GM12874 (cell line): Measurements from ENCODE around the gene TMEM234.

Experiments used
- TF ChIP-seq, protein P1 (sequence below): IDR thresholded peaks from 2 replicates; pipeline ENCODE4 v1.5.1; 2011; ENCODE audit warnings: low read depth, mild to moderate bottlenecking, control low read depth, low read length, moderate library complexity; ENCODE audit not compliant: insufficient read depth

TMEM234 gene

DNA sequence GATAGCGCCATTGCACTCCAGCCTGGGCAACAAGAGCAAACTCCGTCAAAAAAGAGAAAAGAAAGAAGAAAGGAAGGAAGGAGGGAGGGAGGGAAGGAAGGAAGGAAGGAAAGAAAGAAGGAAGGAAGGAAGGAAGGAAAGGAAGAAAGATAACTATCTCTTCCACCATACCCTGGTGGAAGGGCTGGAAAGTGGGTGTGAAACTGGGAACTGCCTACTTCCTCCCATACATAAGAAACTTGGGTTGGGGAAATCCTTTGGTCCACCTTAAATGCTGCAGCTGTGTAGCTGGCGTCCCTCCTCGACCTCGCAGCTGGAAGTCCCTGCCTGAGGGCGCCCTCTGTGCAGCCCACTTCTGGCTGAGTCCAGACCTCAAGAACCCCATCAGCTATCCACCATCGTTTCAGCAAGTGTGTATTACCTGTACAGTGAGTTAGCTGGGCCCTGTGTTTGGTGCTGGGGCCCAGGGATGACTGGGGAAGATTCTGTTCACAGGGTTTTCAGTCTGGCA lies 20.2 kb upstream of the TMEM234 start:
- TF ChIP-seq, protein P1, sequence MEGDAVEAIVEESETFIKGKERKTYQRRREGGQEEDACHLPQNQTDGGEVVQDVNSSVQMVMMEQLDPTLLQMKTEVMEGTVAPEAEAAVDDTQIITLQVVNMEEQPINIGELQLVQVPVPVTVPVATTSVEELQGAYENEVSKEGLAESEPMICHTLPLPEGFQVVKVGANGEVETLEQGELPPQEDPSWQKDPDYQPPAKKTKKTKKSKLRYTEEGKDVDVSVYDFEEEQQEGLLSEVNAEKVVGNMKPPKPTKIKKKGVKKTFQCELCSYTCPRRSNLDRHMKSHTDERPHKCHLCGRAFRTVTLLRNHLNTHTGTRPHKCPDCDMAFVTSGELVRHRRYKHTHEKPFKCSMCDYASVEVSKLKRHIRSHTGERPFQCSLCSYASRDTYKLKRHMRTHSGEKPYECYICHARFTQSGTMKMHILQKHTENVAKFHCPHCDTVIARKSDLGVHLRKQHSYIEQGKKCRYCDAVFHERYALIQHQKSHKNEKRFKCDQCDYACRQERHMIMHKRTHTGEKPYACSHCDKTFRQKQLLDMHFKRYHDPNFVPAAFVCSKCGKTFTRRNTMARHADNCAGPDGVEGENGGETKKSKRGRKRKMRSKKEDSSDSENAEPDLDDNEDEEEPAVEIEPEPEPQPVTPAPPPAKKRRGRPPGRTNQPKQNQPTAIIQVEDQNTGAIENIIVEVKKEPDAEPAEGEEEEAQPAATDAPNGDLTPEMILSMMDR: no peak

DNA sequence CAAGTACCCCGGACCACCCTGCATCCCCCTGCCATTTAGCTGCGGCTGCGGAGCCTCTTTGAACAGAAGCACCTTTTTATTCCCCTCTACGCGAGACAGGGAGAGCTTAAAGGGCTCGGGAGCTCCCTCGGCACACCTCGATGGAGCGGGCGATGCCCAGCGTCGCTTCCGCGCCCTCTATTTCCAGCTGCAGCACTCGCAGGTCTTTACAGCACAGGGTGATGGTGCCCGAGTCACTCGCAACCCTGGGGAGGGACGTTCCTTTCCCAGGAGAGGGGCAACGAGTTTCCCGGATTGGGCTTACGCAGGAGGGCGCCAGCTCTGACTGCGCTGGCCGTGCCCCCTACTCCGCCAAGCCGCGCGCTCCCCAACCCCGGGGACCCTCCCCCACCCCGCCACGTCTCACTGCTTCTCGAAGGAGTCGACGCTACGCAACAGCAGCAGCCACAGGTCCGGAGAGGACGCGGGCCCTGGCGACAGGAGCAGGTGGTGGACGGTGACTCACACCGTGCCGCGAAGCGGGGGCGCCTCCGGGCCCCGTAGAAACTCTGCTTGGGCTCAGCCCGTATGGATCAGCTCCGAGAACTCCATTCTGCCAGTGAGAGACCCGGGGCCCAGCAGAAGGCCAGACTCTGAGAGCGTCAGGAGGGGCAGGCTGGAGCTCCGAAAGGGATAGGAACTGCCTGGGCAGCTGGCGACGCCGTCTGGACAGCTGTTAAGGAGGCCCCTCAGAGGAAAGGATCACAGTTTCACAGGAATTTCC lies 19.0 kb upstream of the TMEM234 start:
- TF ChIP-seq, protein P1: 0 out of 2 replicates have a peak, but pooled peaks have one; percentile 16

DNA sequence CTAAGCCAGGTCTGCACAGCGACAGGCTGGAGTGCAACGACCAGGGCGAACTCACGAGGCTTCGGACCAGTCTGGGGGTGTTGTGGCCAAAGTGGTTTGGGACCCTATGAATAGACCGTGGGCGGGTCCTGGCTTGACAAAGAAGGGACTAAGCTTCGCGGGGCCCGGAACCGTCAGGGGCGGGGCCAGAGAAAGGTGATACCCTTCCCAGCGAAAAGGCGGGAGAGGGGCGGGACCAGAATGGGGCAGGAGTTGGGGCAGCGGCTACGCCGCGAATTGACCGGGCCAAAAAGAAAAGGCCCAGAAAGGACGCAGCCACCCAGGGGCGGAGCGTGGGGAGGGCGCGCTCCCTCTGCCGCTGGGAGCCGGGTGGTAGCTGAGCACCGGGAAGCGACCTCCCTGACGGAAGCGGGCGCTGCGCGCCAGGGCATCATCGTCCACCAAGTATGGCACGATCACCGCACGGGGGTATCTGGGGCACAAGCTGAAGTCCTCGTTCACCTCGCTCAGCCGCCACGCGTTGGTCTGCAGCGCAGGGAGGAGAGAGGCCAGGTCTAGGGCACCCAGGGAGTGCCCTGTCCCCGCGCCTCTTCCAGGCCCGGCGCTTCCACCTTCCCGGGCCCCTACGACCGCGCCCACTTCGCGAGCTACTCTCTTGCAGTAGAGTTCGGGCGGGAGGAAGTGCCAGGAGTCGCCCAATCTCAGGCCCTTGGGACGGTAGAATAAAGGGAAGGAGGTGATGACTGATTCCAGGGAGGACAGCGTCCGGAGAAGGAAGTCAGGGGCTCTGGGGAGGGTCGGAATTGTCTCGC lies 18.2 kb upstream of the TMEM234 start:
- TF ChIP-seq, protein P1: peak; percentile 34; the same call in 1 of the 2 replicates

DNA sequence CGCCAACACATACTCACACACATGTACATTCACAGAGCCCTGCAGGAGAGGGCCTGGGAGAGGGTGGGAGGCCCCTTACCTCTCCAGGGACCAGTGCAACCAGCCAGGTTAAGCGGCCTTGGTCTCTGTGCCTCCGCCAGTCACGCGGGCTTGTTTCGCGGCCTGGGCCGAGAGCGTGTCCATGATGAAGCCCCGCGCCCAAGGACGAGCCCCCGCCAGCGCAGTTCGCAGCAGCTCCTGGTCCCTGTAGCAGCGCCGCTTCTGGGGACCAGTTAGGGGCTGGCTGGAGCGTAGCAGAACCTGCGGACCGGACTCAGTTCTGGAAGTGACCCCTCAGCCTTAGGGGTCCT lies 17.6 kb upstream of the TMEM234 start:
- TF ChIP-seq, protein P1: no peak

DNA sequence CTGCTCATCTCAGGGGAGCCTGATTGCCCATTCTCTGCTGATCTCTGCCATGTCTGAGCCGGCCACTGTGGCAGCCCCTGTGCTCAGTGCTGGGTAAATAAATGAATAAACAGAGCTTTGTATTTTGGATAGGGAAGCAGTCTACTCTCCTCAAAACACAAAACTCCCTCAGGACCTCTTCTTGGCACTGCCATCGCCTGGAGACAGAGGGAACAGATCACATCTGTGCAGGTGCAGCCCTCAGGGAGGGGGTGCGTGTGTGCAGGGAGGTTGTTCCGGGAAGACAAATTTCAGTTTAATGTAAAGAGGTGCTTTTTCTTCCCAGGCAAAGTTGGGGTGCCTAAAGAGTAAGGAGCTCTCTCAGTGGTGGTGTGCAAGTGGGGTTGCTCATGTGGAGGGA lies 17.2 kb upstream of the TMEM234 start:
- TF ChIP-seq, protein P1: no peak

DNA sequence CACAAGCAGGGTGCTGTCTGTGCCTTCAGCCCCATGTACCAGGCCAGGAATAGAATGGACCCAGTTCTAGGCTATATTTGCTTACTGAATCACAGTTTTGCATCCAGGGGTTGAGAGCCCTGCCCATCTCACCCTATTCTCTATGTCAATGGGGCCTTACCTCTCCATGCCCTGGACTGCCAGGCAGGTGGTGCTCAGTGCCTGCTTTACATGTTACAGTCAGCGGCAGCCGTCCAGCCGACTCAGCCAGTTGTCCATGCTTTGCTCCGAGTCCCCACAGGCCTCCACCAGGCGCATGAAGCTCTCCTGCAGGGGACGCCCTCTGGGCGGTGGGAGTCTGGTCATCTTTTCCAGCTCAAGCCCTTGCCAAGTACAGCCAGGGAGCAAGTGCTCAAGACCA lies 12.6 kb upstream of the TMEM234 start:
- TF ChIP-seq, protein P1: no peak

DNA sequence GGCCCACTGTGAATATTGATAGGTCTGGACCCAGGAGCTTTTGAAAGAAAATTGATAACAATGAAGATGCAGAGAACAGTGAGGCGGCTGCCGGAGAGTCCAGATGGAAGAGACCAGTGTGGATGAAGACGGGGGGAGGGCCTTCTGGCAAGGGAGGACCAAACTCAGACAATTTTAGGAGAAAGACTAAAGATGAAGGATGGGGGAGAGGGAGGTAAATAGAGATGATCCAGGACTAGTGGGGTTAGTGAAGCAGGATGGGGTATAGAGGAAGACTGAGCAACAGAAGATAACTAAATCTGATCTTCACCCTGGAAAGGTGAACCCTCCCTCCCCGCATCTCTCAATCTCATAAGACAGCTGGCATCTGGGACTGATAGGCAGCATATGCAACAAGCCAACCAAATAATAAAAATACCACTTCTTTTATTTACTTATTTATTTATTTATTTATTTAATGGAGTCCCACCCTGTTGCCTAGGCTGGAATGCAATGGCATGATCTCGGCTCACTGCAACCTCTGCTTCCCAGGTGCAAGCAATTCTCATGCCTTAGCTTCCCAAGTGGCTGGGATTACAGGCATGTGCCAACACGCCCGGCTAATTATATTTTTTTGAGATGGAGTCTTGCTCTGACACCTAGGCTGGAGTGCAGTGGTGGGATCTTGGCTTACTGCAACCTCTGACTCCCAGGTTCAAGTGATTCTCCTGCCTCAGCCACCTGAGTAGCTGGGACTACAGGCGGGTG lies 10.6 kb upstream of the TMEM234 start:
- TF ChIP-seq, protein P1: no peak
